ENCODE results near the gene PROSER3. TPM values are rescaled to one million over a fixed set of nuclear protein-coding genes. Genes with fewer than 3 reads are reported as not detected.

The PROSER3 gene
- total and polyA plus RNA-seq, 9 of the 15 experiments (the other 6 are each of a cell fraction or from before 2014, with no cell fraction given), result 1.0 to 39.5 (median 5.1) TPM

- TF ChIP-seq SP1 (CRISPR knock-in tag; IDR thresholded peaks at IDR 0.05) (peak; percentile 93), LARP7 (IDR thresholded peaks at IDR 0.05) (0 out of 2 replicates have a peak, but pooled peaks have one; percentile 35), MEIS2 (IDR thresholded peaks at IDR 0.05; ENCODE audit: partially characterized antibody) (peak; percentile 59), BRF1 (IDR thresholded peaks at IDR 0.05; ENCODE audit: borderline replicate concordance, extremely low read depth, insufficient read length) (no peak), ATF3 (IDR thresholded peaks at IDR 0.05) (peak; percentile 43; the same call in 1 of the 2 replicates), ATF3 (CRISPR knock-in tag; conservative IDR thresholded peaks at IDR 0.05) (no peak), U2AF2 (optimal IDR thresholded peaks at IDR 0.05; ENCODE audit: low read depth, low read length) (no peak), NCOA6 (IDR thresholded peaks at IDR 0.05) (no peak), IRF2 (CRISPR knock-in tag; IDR thresholded peaks at IDR 0.05) (no peak), ZNF408 (CRISPR knock-in tag; IDR thresholded peaks at IDR 0.05; ENCODE audit: low read depth) (no peak), SMARCA5 (IDR thresholded peaks at IDR 0.05) (0 out of 2 replicates have a peak, but pooled peaks have one; percentile 14), ATF4 (CRISPR knock-in tag; IDR thresholded peaks at IDR 0.05) (0 out of 2 replicates have a peak, but pooled peaks have one; percentile 25), TEAD1 (CRISPR knock-in tag; IDR thresholded peaks at IDR 0.05) (peak in 1 of 2 experiments; percentile 49; a peak in 2 of 4 replicates), CREM (IDR thresholded peaks at IDR 0.05; ENCODE audit: low read depth) (peak; percentile 20; the same call in 1 of the 2 replicates), HMGXB4 (CRISPR knock-in tag; IDR thresholded peaks at IDR 0.05) (peak; percentile 67; the same call in 1 of the 2 replicates), HDAC1 (IDR thresholded peaks at IDR 0.05) (peak in 1 of 2 experiments; percentile 78; a peak in 2 of 4 replicates), SIN3A (IDR thresholded peaks at IDR 0.05; ENCODE audit: borderline replicate concordance in 2 of 2, control insufficient read depth in 1 of 2, low read depth in 2 of 2, low read length in 2 of 2) (peak; percentile 48 to 53; a peak in 2 of 4 replicates), RNF2 (IDR thresholded peaks at IDR 0.05) (peak; percentile 8; the same call in 1 of the 2 replicates), BRD9 (IDR thresholded peaks at IDR 0.05; ENCODE audit: low read depth, partially characterized antibody) (peak; percentile 49), GABPB1 (CRISPR knock-in tag; IDR thresholded peaks at IDR 0.05) (peak; percentile 62), ATF7 (IDR thresholded peaks at IDR 0.05) (peak; percentile 63), ZBTB49 (CRISPR knock-in tag; IDR thresholded peaks at IDR 0.05; ENCODE audit: borderline replicate concordance) (0 out of 2 replicates have a peak, but pooled peaks have one; percentile 33), PHTF2 (CRISPR knock-in tag; IDR thresholded peaks at IDR 0.05) (no peak)
Observed at GRCh38 chr19:35740423-35741202, 17.4 kb upstream of the PROSER3 start (continued).

Data from K562 (cell line).